Breast epithelium (tissue), 3 donors: ENCODE results near the gene IL1R2.

Experiments used
- POLR2A ChIP-seq: fragments of 450-650 bp; IDR thresholded peaks from one replicate; pipeline ENCODE4 v1.6.1; 2016; ENCODE audit warnings: antibody characterized with exemption, mild to moderate bottlenecking, moderate library complexity
- POLR2AphosphoS5 ChIP-seq, 3 donors: sonication (generic); formaldehyde crosslinking; IDR thresholded peaks; one replicate each; pipeline ENCODE4 v1.6.1; 2017; ENCODE audit warnings: antibody characterized with exemption in 3 of 3
- TF ChIP-seq, protein P1 (sequence below), 3 donors: fragments of 450-650 bp; IDR thresholded peaks; one replicate each; pipeline ENCODE4 v1.5.1; 2016 to 2017; ENCODE audit warnings: antibody characterized with exemption in 3 of 3, mild to moderate bottlenecking in 3 of 3, moderate library complexity in 3 of 3

DNA sequence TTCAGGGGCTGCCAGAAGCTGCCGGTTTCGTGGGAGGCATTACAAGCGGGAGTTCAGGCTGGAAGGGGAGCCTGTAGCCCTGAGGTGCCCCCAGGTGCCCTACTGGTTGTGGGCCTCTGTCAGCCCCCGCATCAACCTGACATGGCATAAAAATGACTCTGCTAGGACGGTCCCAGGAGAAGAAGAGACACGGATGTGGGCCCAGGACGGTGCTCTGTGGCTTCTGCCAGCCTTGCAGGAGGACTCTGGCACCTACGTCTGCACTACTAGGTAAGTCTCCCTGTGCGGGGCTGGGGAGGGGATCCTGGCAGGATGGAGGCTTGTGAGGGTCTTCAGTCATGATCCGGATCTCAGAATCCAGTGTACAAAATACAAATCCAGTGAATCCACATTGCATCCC lies 17.8 kb downstream of the IL1R2 start:
- no peak for TF ChIP-seq POLR2A
- TF ChIP-seq, protein P1, sequence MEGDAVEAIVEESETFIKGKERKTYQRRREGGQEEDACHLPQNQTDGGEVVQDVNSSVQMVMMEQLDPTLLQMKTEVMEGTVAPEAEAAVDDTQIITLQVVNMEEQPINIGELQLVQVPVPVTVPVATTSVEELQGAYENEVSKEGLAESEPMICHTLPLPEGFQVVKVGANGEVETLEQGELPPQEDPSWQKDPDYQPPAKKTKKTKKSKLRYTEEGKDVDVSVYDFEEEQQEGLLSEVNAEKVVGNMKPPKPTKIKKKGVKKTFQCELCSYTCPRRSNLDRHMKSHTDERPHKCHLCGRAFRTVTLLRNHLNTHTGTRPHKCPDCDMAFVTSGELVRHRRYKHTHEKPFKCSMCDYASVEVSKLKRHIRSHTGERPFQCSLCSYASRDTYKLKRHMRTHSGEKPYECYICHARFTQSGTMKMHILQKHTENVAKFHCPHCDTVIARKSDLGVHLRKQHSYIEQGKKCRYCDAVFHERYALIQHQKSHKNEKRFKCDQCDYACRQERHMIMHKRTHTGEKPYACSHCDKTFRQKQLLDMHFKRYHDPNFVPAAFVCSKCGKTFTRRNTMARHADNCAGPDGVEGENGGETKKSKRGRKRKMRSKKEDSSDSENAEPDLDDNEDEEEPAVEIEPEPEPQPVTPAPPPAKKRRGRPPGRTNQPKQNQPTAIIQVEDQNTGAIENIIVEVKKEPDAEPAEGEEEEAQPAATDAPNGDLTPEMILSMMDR (IDR thresholded peaks at IDR 0.05) = no peak
- no peak for TF ChIP-seq POLR2AphosphoS5 (IDR thresholded peaks at IDR 0.05)
